Neural progenitor cell (in vitro differentiated cells): Measurements from ENCODE around the gene KXD1. TPM values are rescaled to one million over a fixed set of nuclear protein-coding genes. Genes with fewer than 3 reads are reported as not detected.

Source experiments
- DNase-seq: peaks from one replicate; pipeline ENCODE4 v3.0.0-alpha.2; 2016; ENCODE audit warnings: low spot score
- H2AFZ ChIP-seq: fragments of 200-600 bp; sonication (generic); replicated peaks from 2 replicates; pipeline ENCODE4 v1.6.1; 2016; ENCODE audit warnings: antibody characterized with exemption
- H3F3A ChIP-seq: fragments of 200-600 bp; sonication (generic); 2 replicates; pipeline ENCODE4 v1.6.1; 2016; ENCODE audit warnings: antibody characterized with exemption, low read depth
- H3K27ac ChIP-seq: fragments of 200-600 bp; sonication (generic); 2 replicates; pipeline ENCODE4 v1.5.1; 2016; ENCODE audit warnings: mild to moderate bottlenecking
- H3K27me3 ChIP-seq: fragments of 200-600 bp; sonication (generic); 2 replicates; pipeline ENCODE4 v1.6.1; 2016; ENCODE audit warnings: mild to moderate bottlenecking, moderate library complexity
- H3K36me3 ChIP-seq: fragments of 200-600 bp; sonication (generic); 2 replicates; pipeline ENCODE4 v1.5.1; 2016
- H3K4me1 ChIP-seq: fragments of 200-600 bp; sonication (generic); 2 replicates; pipeline ENCODE4 v1.6.1; 2016; ENCODE audit warnings: mixed run types
- H3K4me2 ChIP-seq: fragments of 200-600 bp; sonication (generic); 2 replicates; pipeline ENCODE4 v1.6.1; 2016
- H3K4me3 ChIP-seq: fragments of 200-600 bp; sonication (generic); 2 replicates; pipeline ENCODE4 v1.5.1; 2016
- H3K79me2 ChIP-seq: fragments of 200-600 bp; sonication (generic); 2 replicates; pipeline ENCODE4 v1.6.1; 2016; ENCODE audit warnings: low read depth
- H3K9ac ChIP-seq: fragments of 200-600 bp; sonication (generic); 2 replicates; pipeline ENCODE4 v1.6.1; 2016
- H3K9me3 ChIP-seq: fragments of 200-600 bp; sonication (generic); 2 replicates; pipeline ENCODE4 v1.5.1; 2016; ENCODE audit warnings: low read depth
- H4K20me1 ChIP-seq: fragments of 200-600 bp; sonication (generic); 2 replicates; pipeline ENCODE4 v1.6.1; 2016; ENCODE audit warnings: low read depth
- H3K27ac Mint-ChIP-seq: 3 replicates; pipeline ENCODE4 v1.8.0; 2021; ENCODE audit warnings: mixed read lengths
- H3K27me3 Mint-ChIP-seq: 2 replicates; pipeline ENCODE4 v1.8.0; 2022; ENCODE audit warnings: low read depth, mild to moderate bottlenecking, inconsistent platforms, moderate library complexity, mixed read lengths; ENCODE audit not compliant: insufficient read depth
- H3K36me3 Mint-ChIP-seq: 3 replicates; pipeline ENCODE4 v1.8.0; 2021; ENCODE audit warnings: mixed read lengths
- H3K4me1 Mint-ChIP-seq: 3 replicates; pipeline ENCODE4 v1.8.0; 2021; ENCODE audit warnings: mixed read lengths
- H3K4me3 Mint-ChIP-seq: 3 replicates; pipeline ENCODE4 v1.8.0; 2021; ENCODE audit warnings: mild to moderate bottlenecking, moderate library complexity, mixed read lengths
- H3K9me3 Mint-ChIP-seq: 3 replicates; pipeline ENCODE4 v1.8.0; 2020; ENCODE audit warnings: mixed read lengths
- CTCF ChIP-seq: fragments of 200-600 bp; sonication (generic); IDR thresholded peaks from 2 replicates; pipeline ENCODE4 v1.5.1; 2017; ENCODE audit warnings: antibody characterized with exemption, mild to moderate bottlenecking
- EZH2 ChIP-seq: fragments of 200-600 bp; sonication (generic); IDR thresholded peaks from 2 replicates; pipeline ENCODE4 v1.6.1; 2017; ENCODE audit warnings: antibody characterized with exemption, mild to moderate bottlenecking, moderate library complexity
- EZH2phosphoT487 ChIP-seq: fragments of 200-600 bp; sonication (generic); IDR thresholded peaks from 2 replicates; pipeline ENCODE4 v1.6.1; 2017; ENCODE audit warnings: antibody characterized with exemption
- total RNA-seq: library from RNA; depleted of rRNA; stranded (reverse); fragments of >200 nt; gene quantifications from 2 replicates; pipeline ENCODE4 v1.2.3, GENCODE V29; 2015; ENCODE audit warnings: low replicate concordance

Gene KXD1
- total RNA-seq, 1 donor from 2014 or later, result 82.7 TPM

- peaks cover 6% of the 10 kb centered on the region for H3K9me3 Mint-ChIP-seq
- TF ChIP-seq EZH2, result peak; percentile 22
- TF ChIP-seq EZH2phosphoT487, result peak; percentile 13
- no peak for TF ChIP-seq CTCF
- H3K36me3 ChIP-seq, result no peaks in the 10 kb centered on the region
- no peak overlapping the region for H3K9ac ChIP-seq
- H3K79me2 ChIP-seq, result no peaks in the 10 kb centered on the region
- H3F3A ChIP-seq, result peaks cover 61% of the 10 kb centered on the region
- H3K4me3 Mint-ChIP-seq, result peak overlapping the region; percentile 1
- H3K4me3 ChIP-seq, result no peak overlapping the region
- peaks cover 49% of the 10 kb centered on the region for H3K4me1 ChIP-seq
- H3K27me3 ChIP-seq, result peaks cover 98% of the 10 kb centered on the region
- peak overlapping the region; percentile 49 for H3K4me2 ChIP-seq
- DNase-seq, result no peak
- H4K20me1 ChIP-seq, result peaks cover 80% of the 10 kb centered on the region
- H3K9me3 ChIP-seq, result no peaks in the 10 kb centered on the region
- H3K36me3 Mint-ChIP-seq, result peaks cover 2% of the 10 kb centered on the region
- H3K27ac ChIP-seq, result no peak overlapping the region
- H2AFZ ChIP-seq, result no peak overlapping the region
- H3K27ac Mint-ChIP-seq, result no peak overlapping the region
- H3K4me1 Mint-ChIP-seq, result peaks cover 19% of the 10 kb centered on the region
- H3K27me3 Mint-ChIP-seq, result peaks cover 65% of the 10 kb centered on the region
Observed at GRCh38 chr19:18608102-18608804, 50.6 kb downstream of the KXD1 start.

DNA sequence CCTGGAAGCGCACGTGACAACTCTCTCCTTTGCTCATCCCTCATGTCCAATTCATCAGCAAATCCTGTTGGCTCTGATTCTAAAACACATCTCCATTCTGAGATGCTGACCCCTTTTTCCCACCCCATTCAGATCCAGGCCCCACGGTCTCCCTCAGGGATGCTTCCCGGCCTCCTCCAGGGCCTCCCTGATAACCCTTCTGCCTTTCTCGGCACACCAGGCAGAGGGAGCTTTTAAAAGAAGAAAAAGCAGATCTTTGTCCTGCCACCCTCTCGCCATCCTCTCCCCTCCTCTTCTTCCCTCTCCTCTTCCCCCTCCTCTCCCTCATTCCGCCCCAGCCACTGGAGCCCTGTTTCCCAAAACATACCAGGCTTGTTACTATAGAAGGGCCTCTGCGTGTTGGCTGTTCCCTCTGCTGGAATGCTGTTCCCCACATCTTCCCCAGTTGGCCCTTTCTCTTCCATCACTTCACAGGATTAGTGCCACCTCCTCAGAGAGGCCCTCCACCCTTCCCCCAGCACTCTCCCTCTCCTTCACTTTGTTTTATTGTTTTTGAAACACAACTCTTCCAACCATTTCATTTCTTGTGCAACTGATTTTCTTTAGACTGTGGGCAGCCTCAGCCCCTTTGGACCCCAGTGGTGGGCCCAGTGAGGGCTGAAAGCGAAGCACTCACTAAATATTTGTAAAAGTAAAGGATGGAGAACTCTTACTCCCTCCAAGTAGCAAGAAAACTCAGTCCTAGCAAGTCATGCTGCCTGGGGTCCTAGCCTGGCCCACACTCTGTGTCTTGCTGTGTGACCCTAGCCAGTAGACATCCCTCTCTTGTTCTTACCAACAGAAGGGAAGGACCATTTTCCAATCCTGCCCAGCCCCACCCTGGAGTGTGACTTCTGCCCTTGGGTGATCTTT is 51.4 kb downstream of the KXD1 start:
- Histone ChIP-seq H3K9me3 (no peaks in the 10 kb centered on the region), H4K20me1 (peaks cover 75% of the 10 kb centered on the region), H3K9ac (no peak overlapping the region), H2AFZ (no peak overlapping the region), H3K27ac (no peak overlapping the region), H3K4me2 (no peak overlapping the region), H3K27me3 (peaks cover 98% of the 10 kb centered on the region), H3K36me3 (no peaks in the 10 kb centered on the region), H3F3A (peaks cover 56% of the 10 kb centered on the region), H3K4me1 (peaks cover 52% of the 10 kb centered on the region), H3K79me2 (no peaks in the 10 kb centered on the region), H3K4me3 (no peak overlapping the region)
- Mint-ChIP-seq H3K4me1 (peaks cover 21% of the 10 kb centered on the region), H3K27me3 (peaks cover 67% of the 10 kb centered on the region), H3K9me3 (peaks cover 6% of the 10 kb centered on the region), H3K4me3 (peak overlapping the region; percentile 1), H3K27ac (no peak overlapping the region), H3K36me3 (peaks cover 2% of the 10 kb centered on the region)
- TF ChIP-seq CTCF (no peak), EZH2 (no peak), EZH2phosphoT487 (no peak)
- DNase-seq, result no peak

DNA sequence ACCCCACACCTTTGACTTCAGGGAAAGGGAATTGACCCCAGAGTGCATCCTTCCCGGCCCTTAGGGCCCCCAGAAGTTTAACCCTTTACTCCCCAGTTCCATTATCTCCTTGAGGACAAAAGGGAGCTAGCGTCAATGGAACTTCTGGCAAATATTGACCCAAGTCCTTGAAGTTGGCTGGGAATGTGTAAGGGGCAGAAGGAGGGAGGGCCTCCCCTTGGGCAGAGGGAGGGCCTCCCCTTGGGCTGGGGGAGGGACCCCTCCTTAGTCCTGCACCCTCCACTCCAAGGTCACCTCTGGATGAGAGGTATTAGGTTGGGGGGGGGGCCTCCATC is 52.0 kb downstream of the KXD1 start:
- Histone ChIP-seq H3F3A (peaks cover 50% of the 10 kb centered on the region), H3K27me3 (peaks cover 98% of the 10 kb centered on the region), H4K20me1 (peaks cover 73% of the 10 kb centered on the region), H2AFZ (no peak overlapping the region), H3K4me3 (no peak overlapping the region), H3K9ac (no peak overlapping the region), H3K4me2 (no peak overlapping the region), H3K9me3 (no peaks in the 10 kb centered on the region), H3K36me3 (no peaks in the 10 kb centered on the region), H3K79me2 (no peaks in the 10 kb centered on the region), H3K4me1 (peaks cover 46% of the 10 kb centered on the region), H3K27ac (no peak overlapping the region)
- Mint-ChIP-seq H3K36me3 (peaks cover 2% of the 10 kb centered on the region), H3K27ac (no peak overlapping the region), H3K9me3 (peaks cover 6% of the 10 kb centered on the region), H3K4me3 (no peak overlapping the region), H3K27me3 (peaks cover 68% of the 10 kb centered on the region), H3K4me1 (peaks cover 24% of the 10 kb centered on the region)
- TF ChIP-seq CTCF (no peak), EZH2 (no peak), EZH2phosphoT487 (no peak)
- no peak for DNase-seq
